COLO668 (cell line): Measurements from ENCODE around the gene MAPK1.
"Not testable (repeated sequence)": the region's sequence is repeated elsewhere in the genome, so short reads cannot be mapped to it uniquely, and the experiment has no call there.

Experiments used
- DNase-seq: peaks from one replicate; lab custom pipeline; 2025; ENCODE audit not compliant: unreplicated experiment; lab: John Stamatoyannopoulos, UW

The MAPK1 gene

DNA sequence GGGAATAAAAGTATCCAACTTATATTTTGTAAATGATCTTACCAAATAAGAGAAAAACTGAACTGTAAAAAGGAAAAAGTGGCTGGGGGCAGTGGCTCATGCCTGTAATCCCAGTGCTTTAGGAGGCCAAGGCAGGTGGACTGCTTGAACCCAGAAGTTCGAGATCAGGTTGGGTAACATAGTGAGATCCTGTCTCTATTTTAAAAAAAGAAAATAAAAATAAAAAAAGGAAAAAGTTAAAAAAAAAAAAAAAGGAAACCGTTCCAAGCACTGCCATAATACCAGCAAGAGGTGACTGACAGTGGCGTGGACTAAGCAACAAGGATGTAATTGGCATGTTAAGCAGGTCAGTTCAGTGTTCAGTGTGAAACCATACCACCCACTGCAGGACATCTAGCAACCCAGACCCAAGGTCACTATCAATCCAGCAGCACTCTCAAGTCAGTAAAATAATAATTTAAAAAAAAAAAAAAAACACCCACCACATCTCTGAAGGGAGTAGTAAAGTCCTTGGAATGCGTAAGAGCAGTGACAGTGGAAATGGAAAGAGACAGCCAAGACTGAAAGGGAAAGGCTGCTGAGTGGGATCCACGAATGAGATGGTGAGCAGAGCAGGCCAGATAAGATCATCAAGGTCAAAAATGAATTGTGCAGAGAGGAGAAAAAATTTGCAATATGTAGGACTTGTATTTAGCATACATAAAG, 43.6 kb downstream of the MAPK1 start:
- DNase-seq: no peak

DNA sequence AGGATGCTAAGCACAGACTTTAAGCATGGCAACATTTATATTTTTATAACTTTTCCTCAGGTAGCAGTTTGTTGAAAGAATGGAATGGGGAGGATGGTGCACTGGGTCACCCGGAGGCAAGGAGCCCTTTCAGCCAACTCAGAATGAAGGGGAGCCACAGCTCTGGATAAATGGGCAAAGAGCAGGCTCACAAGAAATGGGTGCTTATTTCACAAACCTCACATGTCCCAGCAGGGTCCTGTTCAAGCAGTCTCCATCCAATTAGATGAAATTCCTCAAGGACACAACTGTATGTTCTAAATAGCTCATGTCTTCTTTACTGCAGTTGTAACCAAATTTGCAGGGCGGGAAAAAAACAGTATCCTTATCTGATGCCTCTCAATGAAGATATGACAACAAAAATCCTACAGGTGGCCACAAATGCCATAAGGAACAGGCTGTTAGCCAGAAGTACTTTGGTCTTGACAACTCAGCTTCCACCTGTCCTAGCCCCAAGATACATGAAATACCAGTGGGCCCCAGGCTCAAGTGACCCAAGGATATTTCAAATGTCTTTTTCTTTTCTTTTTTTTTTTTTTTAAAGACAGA, 48.2 kb downstream of the MAPK1 start:
- no peak for DNase-seq

DNA sequence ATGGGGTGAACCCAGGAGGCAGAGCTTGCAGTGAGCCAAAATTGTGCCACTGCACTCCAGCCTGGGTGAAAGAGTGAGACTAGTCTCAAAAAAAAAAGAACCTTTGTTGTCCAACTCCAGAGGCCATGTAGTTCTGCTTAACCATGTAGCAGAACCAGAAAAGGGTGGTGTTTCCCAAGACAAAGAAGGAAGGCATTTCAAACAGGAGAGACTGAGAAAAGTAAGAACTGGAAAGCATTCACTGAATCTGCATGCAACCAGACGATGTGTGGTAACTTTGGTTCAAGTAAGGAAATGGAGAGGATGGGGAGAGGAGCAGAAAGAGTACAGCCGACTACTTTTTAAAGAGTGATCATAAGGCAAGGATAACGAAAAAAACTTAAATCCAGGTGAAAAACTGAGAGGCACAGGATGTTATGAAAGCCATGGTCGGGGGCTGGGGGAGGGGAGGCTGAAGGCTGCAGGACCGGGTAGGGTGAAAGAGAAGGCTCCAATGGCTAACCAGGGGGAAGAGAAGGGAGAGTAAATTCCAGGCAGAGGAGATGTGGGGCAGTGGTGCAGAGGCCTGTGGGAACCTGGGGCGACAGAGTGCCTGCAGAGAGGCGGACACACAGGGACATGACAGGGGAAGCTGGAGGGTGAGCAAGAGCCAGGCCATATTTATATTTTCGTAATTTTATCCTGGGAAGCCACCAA, 48.8 kb downstream of the MAPK1 start:
- no peak for DNase-seq

DNA sequence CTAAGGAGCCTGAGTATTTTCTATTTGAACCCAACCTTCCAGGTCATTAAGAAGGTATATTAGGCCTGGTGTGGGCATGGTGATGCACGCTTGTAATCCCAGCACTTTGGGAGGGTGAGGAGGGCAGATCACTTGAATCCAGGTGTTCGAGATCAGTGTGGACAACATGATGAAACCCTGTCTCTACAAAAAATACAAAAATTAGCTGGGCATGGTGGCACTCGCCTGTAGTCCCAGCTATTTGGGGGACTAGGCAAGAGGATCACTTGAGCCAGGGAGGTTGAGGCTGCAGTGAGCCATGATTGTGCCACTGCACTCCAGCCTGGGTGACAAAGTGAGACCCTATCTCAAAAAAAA, 50.0 kb downstream of the MAPK1 start:
- not testable (repeated sequence) for DNase-seq

DNA sequence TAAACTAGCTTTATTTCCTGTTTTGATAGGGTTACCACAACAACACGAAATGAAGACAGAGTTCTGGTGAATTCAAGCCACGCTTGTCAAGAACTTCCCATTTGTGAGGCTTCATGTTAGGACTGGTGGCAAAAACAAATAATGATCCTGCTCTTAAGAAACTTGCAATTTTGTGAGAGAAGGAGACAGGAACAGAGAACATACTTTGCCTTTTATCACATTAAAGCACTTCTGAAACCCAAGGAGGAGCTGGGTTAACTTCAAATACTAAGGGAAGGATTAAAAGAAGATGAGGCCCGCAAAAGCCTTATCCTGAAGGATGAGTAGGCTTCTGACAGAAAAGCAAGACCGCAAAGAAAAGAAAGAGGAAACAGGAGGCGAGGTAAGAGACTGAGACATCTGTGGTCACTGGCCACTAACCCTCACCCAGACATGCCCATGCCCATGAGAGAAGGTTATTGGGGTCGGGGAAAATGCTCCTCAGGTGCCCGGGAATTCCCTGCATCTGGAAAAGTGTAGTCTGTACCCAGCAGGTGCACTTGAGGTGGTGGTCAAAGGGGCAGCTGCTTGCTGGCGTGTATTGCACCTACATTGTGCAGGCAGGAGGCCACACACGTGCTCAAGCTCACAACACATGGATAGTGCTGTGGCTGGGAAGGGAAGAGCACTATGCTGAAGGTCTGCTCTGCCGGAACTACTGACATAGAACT, 50.5 kb downstream of the MAPK1 start:
- no peak for DNase-seq

DNA sequence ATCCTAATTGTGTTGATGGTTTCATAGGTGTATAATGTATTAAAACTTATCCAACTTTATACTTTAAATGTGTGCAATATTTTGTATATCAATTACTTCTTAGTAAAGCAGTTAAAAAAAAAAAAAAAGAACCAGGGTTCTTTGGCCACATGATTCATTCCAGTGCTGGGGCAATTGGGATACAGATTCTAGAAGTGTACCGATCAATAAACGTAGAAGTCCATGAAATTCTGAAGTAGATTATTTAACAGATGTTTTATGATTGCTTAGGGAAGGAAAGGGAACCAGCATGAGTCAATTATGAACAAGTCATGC, 51.0 kb downstream of the MAPK1 start:
- no peak for DNase-seq

DNA sequence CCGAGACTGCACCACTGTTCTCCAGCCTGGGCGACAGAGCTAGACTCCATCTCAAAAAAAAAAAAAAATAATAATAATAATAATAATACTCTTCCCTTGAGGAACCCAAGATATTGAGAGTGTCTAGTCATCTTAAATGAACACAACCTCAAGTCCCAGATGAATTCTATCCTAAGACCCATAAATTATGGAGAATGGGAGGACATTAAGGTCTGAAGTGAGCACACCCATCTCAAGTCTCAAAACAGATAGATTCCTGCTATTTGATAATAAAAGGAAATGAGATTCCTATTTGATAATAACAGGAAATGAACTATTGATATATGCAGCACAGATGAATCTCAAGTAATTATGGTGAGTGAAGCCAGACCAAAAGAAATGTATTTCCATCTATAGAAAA, 51.5 kb downstream of the MAPK1 start:
- DNase-seq: no peak

DNA sequence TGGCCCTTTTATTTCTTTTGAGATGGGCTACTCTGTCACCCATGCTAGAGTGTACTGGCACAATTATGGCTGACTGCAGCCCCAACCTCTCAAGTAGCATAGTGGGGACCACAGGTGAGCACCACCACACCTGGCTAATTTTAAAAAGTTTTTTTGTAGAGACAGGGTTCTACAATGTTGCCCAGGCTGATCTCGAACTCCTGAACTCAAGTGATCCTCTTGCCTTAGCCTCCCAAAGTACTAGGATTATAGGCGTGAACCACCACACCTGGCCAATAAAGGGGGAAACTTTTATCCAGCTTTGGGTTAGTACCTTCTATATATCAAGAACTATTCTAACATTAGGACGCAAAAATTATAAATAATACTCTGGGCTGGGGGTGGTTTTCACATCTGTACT, 52.1 kb downstream of the MAPK1 start:
- no peak for DNase-seq

DNA sequence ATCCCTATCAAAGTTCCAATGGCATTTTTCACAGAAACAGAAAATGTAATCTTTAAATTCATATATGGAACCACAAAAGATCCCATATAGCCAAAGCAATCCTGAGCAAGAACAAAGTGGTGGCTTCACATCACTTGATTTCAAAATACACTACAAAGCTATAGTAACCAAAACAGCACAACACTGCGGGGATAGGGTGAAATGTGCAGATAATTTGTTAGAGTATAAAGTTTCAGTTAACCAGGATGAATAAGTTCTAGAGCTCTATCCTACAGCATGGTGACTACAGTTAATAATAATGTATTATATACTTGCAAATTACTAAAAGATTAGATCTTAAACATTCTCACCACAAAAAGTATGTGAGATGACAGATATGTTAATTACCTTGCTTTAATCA, 55.5 kb downstream of the MAPK1 start:
- DNase-seq: no peak

DNA sequence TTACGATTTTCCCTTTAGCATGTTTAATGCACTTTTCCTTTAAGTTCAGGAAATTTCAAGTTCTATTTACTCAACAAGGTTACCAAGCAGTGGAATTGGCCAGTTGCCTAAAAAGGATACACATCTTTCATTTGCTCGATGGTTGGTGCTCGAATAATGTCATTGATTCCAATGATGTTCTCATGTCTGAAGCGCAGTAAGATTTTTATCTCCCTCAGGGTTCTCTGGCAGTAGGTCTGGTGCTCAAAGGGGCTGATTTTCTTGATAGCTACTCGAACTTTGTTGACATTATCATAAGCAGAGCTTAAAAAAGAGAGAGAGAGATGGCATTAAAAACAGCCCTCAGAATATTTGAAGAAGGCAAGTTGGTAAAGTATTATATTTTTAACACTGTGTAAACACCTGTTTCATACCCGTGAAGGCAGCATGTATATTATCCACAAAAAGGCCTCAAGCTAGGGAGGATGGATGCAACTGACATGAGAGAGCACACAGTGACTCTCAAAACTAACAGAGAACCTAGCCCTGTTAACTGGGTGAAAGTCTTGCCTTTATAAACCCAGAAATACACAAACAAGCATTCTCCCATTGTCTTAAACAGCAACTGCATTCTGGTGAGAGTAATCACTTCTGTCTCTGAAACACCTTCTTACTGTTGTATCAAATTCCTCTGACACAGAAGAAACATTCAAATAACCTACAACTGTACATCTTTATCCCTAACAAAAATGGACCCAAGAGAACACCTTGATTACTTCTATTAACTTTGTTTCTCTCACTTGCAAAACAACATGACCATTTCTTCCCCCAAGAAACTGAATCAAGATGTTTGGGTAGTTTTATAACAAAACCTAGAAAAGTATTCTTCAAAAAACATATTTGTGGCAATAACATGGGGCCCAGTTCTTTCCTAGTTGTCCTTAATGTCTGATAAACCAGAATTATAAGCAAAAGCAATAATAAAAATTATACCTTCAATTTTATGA, 59.6 kb downstream of the MAPK1 start:
- no peak for DNase-seq

DNA sequence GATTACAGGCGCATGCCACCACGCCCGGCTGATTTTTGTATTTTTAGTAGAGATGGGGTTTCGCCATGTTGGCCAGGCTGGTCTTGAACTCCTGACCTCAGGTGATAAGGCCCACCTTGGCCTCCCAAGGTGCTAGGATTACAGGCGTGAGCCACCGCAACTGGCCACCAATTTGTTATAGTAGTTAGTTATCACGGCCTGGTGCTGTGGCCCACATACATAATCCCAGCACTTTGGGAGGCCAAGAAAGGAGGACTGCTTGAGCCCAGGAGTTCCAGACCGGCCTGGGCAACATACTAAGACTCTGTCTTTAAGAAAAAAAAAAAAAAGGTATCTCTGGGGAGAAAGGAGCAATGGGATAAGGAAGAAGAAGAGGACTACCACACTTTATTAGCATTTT, 62.1 kb downstream of the MAPK1 start:
- not testable (repeated sequence) for DNase-seq

DNA sequence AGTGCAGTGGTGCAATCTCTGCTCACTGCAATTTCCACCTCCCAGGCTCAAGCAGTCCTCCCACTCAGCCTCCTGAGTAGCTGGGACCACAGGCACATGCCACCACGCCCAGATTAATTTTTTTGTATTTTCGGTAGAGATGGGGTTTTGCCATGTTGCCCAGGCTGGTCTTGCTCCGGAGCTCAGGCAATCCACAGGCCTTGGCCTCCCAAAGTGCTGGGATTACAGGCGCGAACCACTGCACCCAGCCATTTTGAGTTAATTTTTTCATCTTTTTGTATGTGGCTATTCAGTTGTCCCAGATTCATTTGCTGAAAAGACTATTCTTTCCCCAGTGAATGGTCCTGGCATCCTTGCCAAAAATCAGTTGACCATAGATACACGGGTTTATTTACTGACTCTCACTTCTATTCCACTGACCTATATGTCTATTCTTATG, 63.6 kb downstream of the MAPK1 start:
- no peak for DNase-seq

DNA sequence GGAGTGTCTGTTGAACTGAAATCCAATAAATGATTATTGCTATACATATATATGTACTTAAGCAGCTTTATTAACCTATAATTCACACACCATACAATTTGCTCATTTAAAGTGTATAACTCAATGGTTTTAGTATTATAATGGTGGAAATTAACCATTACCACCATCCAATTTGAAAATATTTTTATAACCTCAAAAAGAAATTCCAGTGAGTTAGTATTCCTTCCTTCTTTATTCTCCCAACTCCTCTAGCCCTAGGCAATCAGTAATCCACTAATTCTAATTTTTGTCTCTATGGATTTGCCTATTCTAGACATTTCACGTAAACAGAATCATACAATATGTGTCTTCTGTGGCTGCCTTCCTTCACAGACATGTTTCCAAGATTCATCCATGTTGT, 64.8 kb downstream of the MAPK1 start:
- DNase-seq: no peak

DNA sequence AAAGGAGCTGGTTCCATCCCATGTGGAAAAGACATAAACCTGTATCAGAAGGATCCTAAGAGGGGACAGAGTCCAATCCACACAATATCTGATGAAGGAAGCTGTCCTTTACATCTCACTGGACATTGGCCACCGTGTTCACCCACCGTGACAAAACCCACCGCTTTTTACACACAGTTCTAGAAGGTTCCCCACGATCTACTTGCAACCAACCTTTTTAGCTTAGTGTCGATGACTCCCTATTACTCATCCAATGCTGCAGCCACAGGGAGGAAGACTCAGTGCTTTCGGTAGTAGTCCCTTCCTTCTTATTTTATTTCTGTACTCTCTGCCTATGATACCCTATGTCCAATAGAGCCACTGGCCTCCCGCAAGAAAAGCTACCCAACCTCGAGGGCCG, 65.4 kb downstream of the MAPK1 start:
- no peak for DNase-seq

DNA sequence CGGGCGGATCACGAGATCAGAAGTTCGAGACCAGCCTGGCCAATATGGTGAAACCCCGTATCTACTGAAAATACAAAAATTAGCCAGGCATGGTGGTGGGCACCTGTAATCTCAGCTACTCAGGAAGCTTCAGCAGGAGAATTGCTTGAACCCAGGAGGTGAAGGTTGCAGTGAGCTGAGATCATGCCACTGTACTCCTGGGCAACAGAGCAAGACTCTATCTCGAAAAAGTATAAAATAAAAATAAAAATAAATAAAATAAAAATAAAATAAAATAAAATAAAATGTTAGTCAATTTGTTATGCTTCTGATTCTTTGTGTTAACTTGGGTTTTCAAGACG, 66.2 kb downstream of the MAPK1 start:
- DNase-seq: not testable (repeated sequence)

DNA sequence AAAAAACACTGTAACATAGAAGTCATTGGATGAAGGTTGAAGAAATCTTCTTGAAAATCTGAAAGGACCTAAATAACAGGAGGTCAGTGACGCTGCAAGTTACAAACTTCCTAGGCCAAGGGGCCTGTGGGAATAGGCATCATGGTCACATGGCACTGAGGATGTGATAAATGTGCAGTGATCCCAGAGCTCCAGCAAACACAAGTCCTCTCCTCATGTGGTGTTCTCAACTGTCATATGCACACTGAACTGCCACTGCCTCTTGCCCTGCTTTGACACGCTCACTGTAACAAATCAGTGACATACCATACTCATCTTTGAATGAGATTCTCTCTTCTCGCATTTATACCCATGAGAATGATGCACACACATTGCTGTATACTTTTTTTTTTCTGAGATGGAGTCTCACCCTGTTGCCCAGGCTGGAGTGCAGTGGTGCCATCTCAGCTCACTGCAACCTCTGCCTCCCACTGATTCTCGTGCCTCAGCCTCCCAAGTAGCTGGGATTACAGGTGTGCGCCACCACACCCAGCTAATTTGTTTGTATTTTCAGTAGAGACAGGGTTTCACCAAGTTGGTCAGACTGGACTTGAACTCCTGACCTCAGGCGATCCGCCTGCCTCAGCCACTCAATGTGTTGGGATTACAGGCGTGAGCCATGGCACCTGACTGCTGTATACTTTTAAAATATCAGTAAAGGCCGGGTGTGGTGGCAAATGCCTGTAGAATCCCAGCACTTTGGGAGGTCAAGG, 66.7 kb downstream of the MAPK1 start:
- no peak for DNase-seq

DNA sequence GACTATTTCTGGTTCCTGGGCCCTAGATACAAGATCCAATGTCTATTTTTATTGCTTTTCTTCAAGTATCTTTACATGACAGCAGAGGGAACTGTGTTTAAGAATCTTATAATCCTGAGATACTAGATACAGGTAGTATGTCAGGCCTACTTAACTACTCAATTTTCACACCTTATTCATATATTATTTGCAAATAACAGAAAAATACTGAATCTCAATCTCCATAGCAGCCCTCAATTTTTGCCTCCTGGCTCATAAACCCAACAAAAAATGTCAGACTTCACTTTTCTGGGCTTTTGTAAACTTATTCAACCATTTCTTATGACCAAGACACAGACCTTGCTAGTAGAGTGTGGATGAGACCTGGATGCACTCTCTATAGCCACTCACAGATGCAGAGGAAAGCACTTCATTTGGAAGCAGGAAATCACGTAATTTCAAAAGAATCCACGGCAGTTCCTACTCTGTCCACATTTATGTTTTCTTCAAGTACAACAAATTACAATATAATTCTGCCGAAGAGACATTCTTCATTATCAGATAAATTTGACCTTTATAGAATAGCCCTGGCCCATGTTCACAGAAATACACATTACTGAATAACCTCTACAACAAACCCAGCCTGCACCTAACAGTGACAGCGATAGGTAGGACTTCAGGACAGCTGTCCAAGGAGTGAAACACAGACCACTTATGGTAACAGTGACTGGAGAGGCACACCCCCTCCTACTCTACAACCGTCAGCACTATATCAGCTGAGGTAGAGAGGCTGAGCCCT, 69.8 kb downstream of the MAPK1 start:
- no peak for DNase-seq

DNA sequence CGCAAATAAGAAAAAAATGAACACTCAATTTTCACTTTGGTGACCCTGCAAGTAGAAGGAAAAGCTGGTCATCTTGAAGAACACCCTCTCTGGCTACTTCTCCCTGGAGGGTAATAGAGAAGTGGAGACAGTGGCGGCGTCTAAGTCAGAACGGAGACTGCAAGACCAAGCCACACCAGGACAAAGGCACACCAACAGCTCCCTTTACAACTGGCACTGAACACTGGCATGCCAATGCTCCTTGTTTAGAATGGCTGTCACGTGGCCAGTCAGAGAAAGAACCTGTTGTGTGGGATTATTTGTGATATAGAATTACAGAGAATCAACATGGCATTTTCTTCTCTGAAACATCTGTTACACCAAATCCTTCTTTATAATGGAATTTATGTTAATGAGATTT, 70.6 kb downstream of the MAPK1 start:
- no peak for DNase-seq

DNA sequence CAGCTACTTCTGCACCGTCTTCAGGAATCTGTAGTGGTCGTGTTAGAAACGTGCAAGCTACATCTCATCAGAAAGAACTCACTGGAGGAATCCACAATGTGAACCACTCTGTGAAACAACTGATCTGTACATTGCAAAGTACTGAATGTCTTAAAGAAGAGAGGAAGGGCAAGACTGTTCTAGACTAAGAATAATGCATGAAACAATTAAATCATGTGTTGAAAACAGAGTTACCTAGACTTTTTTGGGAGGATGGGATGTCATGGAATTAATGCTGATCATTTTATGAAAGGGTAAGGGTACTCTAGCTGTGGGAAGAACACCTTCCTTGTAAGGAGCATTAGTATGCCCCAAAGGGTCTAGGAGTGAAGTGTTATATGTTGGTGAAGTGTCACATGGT, 71.2 kb downstream of the MAPK1 start:
- DNase-seq: no peak

DNA sequence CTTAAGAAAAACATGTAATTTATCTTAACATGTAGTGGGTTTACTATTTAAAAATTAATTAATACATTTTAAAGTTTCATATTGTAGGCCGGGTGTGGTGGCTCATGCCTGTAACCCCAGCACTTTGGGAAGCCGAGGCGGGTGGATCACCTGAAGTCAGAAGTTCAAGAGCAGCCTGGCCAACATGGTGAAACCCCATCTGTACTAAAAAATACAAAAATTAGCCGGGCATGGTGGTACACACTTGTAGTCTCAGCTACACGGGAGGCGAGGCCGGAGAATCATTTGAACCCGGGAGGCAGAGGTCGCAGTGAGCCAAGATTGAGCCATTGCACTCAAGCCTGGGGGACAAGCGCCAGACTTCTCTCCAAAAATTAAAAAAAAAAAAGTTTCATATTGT, 73.7 kb downstream of the MAPK1 start:
- DNase-seq: not testable (repeated sequence)
